Measurements from ENCODE around the gene ELF3. TPM values are rescaled to one million over a fixed set of nuclear protein-coding genes. Genes with fewer than 3 reads are reported as not detected.
"Not testable (repeated sequence)": the region's sequence is repeated elsewhere in the genome, so short reads cannot be mapped to it uniquely, and the experiment has no call there.

Gene ELF3
- 0.18 TPM for polyA plus RNA-seq (2012; ENCODE audit: low read depth, missing spikeins)

- TF ChIP-seq POLR2A (IDR thresholded peaks at IDR 0.05; ENCODE audit: low read depth, low read length) (no peak), SPI1 (IDR thresholded peaks at IDR 0.05; ENCODE audit: low read depth, low read length) (no peak), POU2F2 (IDR thresholded peaks at IDR 0.05; ENCODE audit: low read depth, low read length) (peak; percentile 92; the same call in 1 of the 2 replicates)
- DNase-seq (ENCODE audit: insufficient read length, low spot score) (no peak), FAIRE-seq (no peak)
Observed at GRCh38 chr1:202010180-202011015, at the start of gene ELF3. Gene ELF3 (plus strand): TSS chr1:202010587. CDS start chr1:202011137, 550 bp downstream.

- not testable (repeated sequence) for FAIRE-seq; DNase-seq (ENCODE audit: insufficient read length, low spot score)
Observed at GRCh38 chr1:201962382-201962781, 48.0 kb upstream of the ELF3 start.

- FAIRE-seq, result no peak
- DNase-seq (ENCODE audit: insufficient read length, low spot score), result no peak
- no peak for TF ChIP-seq POLR2A (IDR thresholded peaks at IDR 0.05; ENCODE audit: low read depth, low read length)
- no peak for TF ChIP-seq POLR2AphosphoS5 (IDR thresholded peaks at IDR 0.05; ENCODE audit: low read depth, low read length)
Observed at GRCh38 chr1:201964261-201964660, 46.1 kb upstream of the ELF3 start.

- FAIRE-seq, result no peak
- no peak for TF ChIP-seq PAX5 (IDR thresholded peaks at IDR 0.05; ENCODE audit: insufficient read depth, low read length, severe bottlenecking)
- DNase-seq (ENCODE audit: insufficient read length, low spot score), result no peak
Observed at GRCh38 chr1:201966171-201966570, 44.2 kb upstream of the ELF3 start.

- FAIRE-seq, result no peak
- no peak for TF ChIP-seq POLR2A (IDR thresholded peaks at IDR 0.05; ENCODE audit: low read depth, low read length)
- no peak for TF ChIP-seq TAF1 (IDR thresholded peaks at IDR 0.05; ENCODE audit: low read depth, low read length)
- no peak for TF ChIP-seq POU2F2 (IDR thresholded peaks at IDR 0.05; ENCODE audit: low read depth, low read length)
- no peak for TF ChIP-seq POLR2AphosphoS5 (IDR thresholded peaks at IDR 0.05; ENCODE audit: low read depth, low read length)
- no peak for TF ChIP-seq SPI1 (IDR thresholded peaks at IDR 0.05; ENCODE audit: low read depth, low read length)
- TF ChIP-seq PAX5 (IDR thresholded peaks at IDR 0.05; ENCODE audit: insufficient read depth, low read length, severe bottlenecking), result no peak
- DNase-seq (ENCODE audit: insufficient read length, low spot score), result no peak
Observed at GRCh38 chr1:201968202-201968925, 42.0 kb upstream of the ELF3 start.

- DNase-seq (ENCODE audit: insufficient read length, low spot score), result no peak
- TF ChIP-seq POLR2AphosphoS5 (IDR thresholded peaks at IDR 0.05; ENCODE audit: low read depth, low read length) (peak; percentile 63), POLR2A (IDR thresholded peaks at IDR 0.05; ENCODE audit: low read depth, low read length) (peak; percentile 38; the same call in 1 of the 2 replicates), SPI1 (IDR thresholded peaks at IDR 0.05; ENCODE audit: low read depth, low read length) (no peak), POU2F2 (IDR thresholded peaks at IDR 0.05; ENCODE audit: low read depth, low read length) (no peak)
- no peak for FAIRE-seq
Observed at GRCh38 chr1:201970334-201971159, 39.8 kb upstream of the ELF3 start.

GRCh38 chr1:201982082-201982622 lies 28.2 kb upstream of the ELF3 start:
- FAIRE-seq (peak; percentile 88), DNase-seq (ENCODE audit: insufficient read length, low spot score) (no peak)
- TF ChIP-seq POU2F2 (IDR thresholded peaks at IDR 0.05; ENCODE audit: low read depth, low read length) (no peak), TAF1 (IDR thresholded peaks at IDR 0.05; ENCODE audit: low read depth, low read length) (no peak), POLR2AphosphoS5 (IDR thresholded peaks at IDR 0.05; ENCODE audit: low read depth, low read length) (no peak), POLR2A (IDR thresholded peaks at IDR 0.05; ENCODE audit: low read depth, low read length) (no peak), SPI1 (IDR thresholded peaks at IDR 0.05; ENCODE audit: low read depth, low read length) (no peak), PAX5 (IDR thresholded peaks at IDR 0.05; ENCODE audit: insufficient read depth, low read length, severe bottlenecking) (no peak)

GRCh38 chr1:201982623-201983379 lies 27.6 kb upstream of the ELF3 start, which contains the start of gene RNPEP:
Gene RNPEP (plus strand): TSS chr1:201982648. CDS start chr1:201982667, 19 bp downstream.
- no peak for TF ChIP-seq PAX5 (IDR thresholded peaks at IDR 0.05; ENCODE audit: insufficient read depth, low read length, severe bottlenecking)
- TF ChIP-seq TAF1 (IDR thresholded peaks at IDR 0.05; ENCODE audit: low read depth, low read length), result no peak
- no peak for TF ChIP-seq SPI1 (IDR thresholded peaks at IDR 0.05; ENCODE audit: low read depth, low read length)
- peak; percentile 61; the same call in 1 of the 2 replicates for TF ChIP-seq POLR2A (IDR thresholded peaks at IDR 0.05; ENCODE audit: low read depth, low read length)
- TF ChIP-seq POLR2AphosphoS5 (IDR thresholded peaks at IDR 0.05; ENCODE audit: low read depth, low read length), result peak; percentile 50; the same call in 1 of the 2 replicates
- TF ChIP-seq POU2F2 (IDR thresholded peaks at IDR 0.05; ENCODE audit: low read depth, low read length), result 0 out of 2 replicates have a peak, but pooled peaks have one; percentile 43
- FAIRE-seq (peak; percentile 52), DNase-seq (ENCODE audit: insufficient read length, low spot score) (peak; percentile 77)

- no peak for TF ChIP-seq TAF1 (IDR thresholded peaks at IDR 0.05; ENCODE audit: low read depth, low read length)
- TF ChIP-seq SPI1 (IDR thresholded peaks at IDR 0.05; ENCODE audit: low read depth, low read length), result no peak
- TF ChIP-seq PAX5 (IDR thresholded peaks at IDR 0.05; ENCODE audit: insufficient read depth, low read length, severe bottlenecking), result no peak
- no peak for TF ChIP-seq POLR2A (IDR thresholded peaks at IDR 0.05; ENCODE audit: low read depth, low read length)
- TF ChIP-seq POLR2AphosphoS5 (IDR thresholded peaks at IDR 0.05; ENCODE audit: low read depth, low read length), result no peak
- no peak for TF ChIP-seq POU2F2 (IDR thresholded peaks at IDR 0.05; ENCODE audit: low read depth, low read length)
- FAIRE-seq, result no peak
- DNase-seq (ENCODE audit: insufficient read length, low spot score), result peak; percentile 28
Observed at GRCh38 chr1:201983380-201983805, 27.0 kb upstream of the ELF3 start.

All from GM12891 (cell line).